Activated B cell treated with CpG ODN at 0.5 μM for 24 hours (primary cell): ENCODE results near the gene C1orf115. TPM values are rescaled to one million over a fixed set of nuclear protein-coding genes. Genes with fewer than 3 reads are reported as not detected.
"Not testable (repeated sequence)": the region's sequence is repeated elsewhere in the genome, so short reads cannot be mapped to it uniquely, and the experiment has no call there.

Experiments used
- ATAC-seq: fragments of 200-7000 bp; cut with Tn5 transposase; one replicate; pipeline ENCODE4 v1.10.0; 2021; ENCODE audit warnings: low read depth, mild to moderate bottlenecking, moderate library complexity
- CTCF ChIA-PET: fragments of 350-600 bp; sonication (Branson Sonifier 250); formaldehyde crosslinking; loops from one replicate; lab custom pipeline; 2021; ENCODE audit warnings: antibody characterized with exemption; lab: Charles Lee
- POLR2A ChIA-PET: fragments of 350-600 bp; sonication (Branson Sonifier 250); formaldehyde crosslinking; loops from one replicate; lab custom pipeline; 2021; ENCODE audit warnings: antibody characterized with exemption; lab: Charles Lee
- DNase-seq: peaks from one replicate; pipeline ENCODE4 v3.0.0; 2022
- H3K27ac Mint-ChIP-seq: one replicate; pipeline ENCODE4 v1.8.0; 2020; ENCODE audit warnings: mixed read lengths
- H3K27me3 Mint-ChIP-seq: one replicate; pipeline ENCODE4 v1.8.0; 2021; ENCODE audit warnings: mixed read lengths
- H3K36me3 Mint-ChIP-seq: one replicate; pipeline ENCODE4 v1.8.0; 2021; ENCODE audit warnings: low read depth, mixed read lengths
- H3K4me1 Mint-ChIP-seq: one replicate; pipeline ENCODE4 v1.8.0; 2021; ENCODE audit warnings: mixed read lengths
- H3K4me3 Mint-ChIP-seq: one replicate; pipeline ENCODE4 v1.8.0; 2020; ENCODE audit warnings: mild to moderate bottlenecking, mixed read lengths
- H3K9me3 Mint-ChIP-seq: one replicate; pipeline ENCODE4 v1.8.0; 2020; ENCODE audit warnings: mixed read lengths
- CTCF ChIP-seq: fragments of 200-600 bp; IDR thresholded peaks from one replicate; pipeline ENCODE4 v1.8.0; 2022; ENCODE audit warnings: antibody characterized with exemption, mild to moderate bottlenecking
- intact Hi-C: fragments of 100-400 bp; cut with micrococcal nuclease; formaldehyde crosslinking; loops from one replicate; pipeline ENCODE4 v1.15.1; 2024
- total RNA-seq: library from RNA; stranded (reverse); gene quantifications from 2 replicates; pipeline ENCODE4 v1.2.3, GENCODE V29; 2022

Gene C1orf115
- total RNA-seq, 1 donor from 2014 or later = 19.6 TPM

GRCh38 chr1:220677251-220677650 is 12.9 kb upstream of the C1orf115 start:
- no peaks in the 10 kb centered on the region for H3K36me3 Mint-ChIP-seq
- CTCF ChIA-PET = no interaction called here
- H3K9me3 Mint-ChIP-seq = no peaks in the 10 kb centered on the region
- no peak for ATAC-seq
- peaks cover 3% of the 10 kb centered on the region for H3K4me1 Mint-ChIP-seq
- peaks cover 7% of the 10 kb centered on the region for H3K27me3 Mint-ChIP-seq
- H3K4me3 Mint-ChIP-seq = no peak overlapping the region
- no peak for DNase-seq
- no peak for TF ChIP-seq CTCF
- POLR2A ChIA-PET = no interaction called here
- H3K27ac Mint-ChIP-seq = no peak overlapping the region
- intact Hi-C loops = no loop called here

- DNase-seq (no peak), ATAC-seq (peak; percentile 83)
- intact Hi-C loops = loop anchor here (1.0 to 2.0 kb wide), 3 partner anchors 53 to 461 kb away; no protein-coding TSS in a partner anchor
- POLR2A ChIA-PET = no interaction called here
- Mint-ChIP-seq H3K4me3 (no peak overlapping the region), H3K27ac (no peak overlapping the region), H3K27me3 (no peaks in the 10 kb centered on the region), H3K9me3 (no peaks in the 10 kb centered on the region), H3K36me3 (no peaks in the 10 kb centered on the region), H3K4me1 (peaks cover 3% of the 10 kb centered on the region)
- TF ChIP-seq CTCF = no peak
- CTCF ChIA-PET = interaction anchor here (0.7 to 3.2 kb wide), 5 partner anchors 9 to 95 kb away, joined by 3 to 37 read pairs (median 3); no protein-coding TSS in a partner anchor
Observed at GRCh38 chr1:220680085-220680687, 10.0 kb upstream of the C1orf115 start.

GRCh38 chr1:220681220-220681880 is 8.8 kb upstream of the C1orf115 start:
- DNase-seq (no peak), ATAC-seq (no peak)
- intact Hi-C loops = loop anchor here (2.0 kb wide), 1 partner anchor 463 kb away; no protein-coding TSS in a partner anchor
- ChIA-PET CTCF (interaction anchor here (1.1 to 3.2 kb wide), 6 partner anchors 13 to 96 kb away, joined by 3 to 37 read pairs (median 5); no protein-coding TSS in a partner anchor), POLR2A (no interaction called here)
- no peaks in the 10 kb centered on the region for H3K27me3 Mint-ChIP-seq
- H3K27ac Mint-ChIP-seq = no peak overlapping the region
- H3K36me3 Mint-ChIP-seq = no peaks in the 10 kb centered on the region
- H3K9me3 Mint-ChIP-seq = no peaks in the 10 kb centered on the region
- peaks cover 3% of the 10 kb centered on the region for H3K4me1 Mint-ChIP-seq
- H3K4me3 Mint-ChIP-seq = no peak overlapping the region
- TF ChIP-seq CTCF = no peak

GRCh38 chr1:220682901-220683576 is 7.1 kb upstream of the C1orf115 start:
- DNase-seq (no peak), ATAC-seq (no peak)
- ChIA-PET CTCF (no interaction called here), POLR2A (no interaction called here)
- no peak for TF ChIP-seq CTCF
- no peaks in the 10 kb centered on the region for H3K27me3 Mint-ChIP-seq
- no peaks in the 10 kb centered on the region for H3K9me3 Mint-ChIP-seq
- H3K36me3 Mint-ChIP-seq = no peaks in the 10 kb centered on the region
- no peak overlapping the region for H3K27ac Mint-ChIP-seq
- no peak overlapping the region for H3K4me3 Mint-ChIP-seq
- peaks cover 3% of the 10 kb centered on the region for H3K4me1 Mint-ChIP-seq
- intact Hi-C loops = no loop called here

GRCh38 chr1:220683716-220684115 is 6.4 kb upstream of the C1orf115 start:
- DNase-seq, ATAC-seq, intact Hi-C loops, POLR2A ChIA-PET, H3K27me3 Mint-ChIP-seq, H3K27ac Mint-ChIP-seq, H3K4me3 Mint-ChIP-seq, H3K4me1 Mint-ChIP-seq, H3K36me3 Mint-ChIP-seq, H3K9me3 Mint-ChIP-seq: not testable (repeated sequence)
- CTCF ChIA-PET = interaction anchor here (3.4 kb wide), 1 partner anchor 49 kb away, joined by 20 read pairs; no protein-coding TSS in a partner anchor
